ENCODE data around the gene PDCL2. TPM values are rescaled to one million over a fixed set of nuclear protein-coding genes. Genes with fewer than 3 reads are reported as not detected.
"Not testable (repeated sequence)": the region's sequence is repeated elsewhere in the genome, so short reads cannot be mapped to it uniquely, and the experiment has no call there.

The PDCL2 gene
- total and polyA plus RNA-seq, 2 of the 13 experiments (the other 11 are each of a cell fraction or from before 2014, with no cell fraction given): not detected

GRCh38 chr4:55582773-55583172 lies 9.3 kb downstream of the PDCL2 start:
- H3K9ac ChIP-seq (ENCODE audit: insufficient read depth, low read depth, low read length); DNase-seq (ENCODE audit: low spot score); H3K79me2 ChIP-seq (ENCODE audit: insufficient read depth, low read length); H4K20me1 ChIP-seq (ENCODE audit: insufficient read depth, low read length); H3K27ac ChIP-seq (ENCODE audit: extremely low read length, insufficient read depth, low read length); H3K4me1 ChIP-seq (ENCODE audit: insufficient read depth, low read length); POLR2A ChIA-PET; CTCF ChIA-PET (ENCODE audit: low intra/inter-chr PET ratio, low total read pairs); H3K9me3 ChIP-seq (ENCODE audit: low read length); H3K4me3 ChIP-seq (replicated peaks in 1 of 3; ENCODE audit: insufficient read depth in 1 of 3, low read depth in 2 of 3, low read length in 3 of 3); H2AFZ ChIP-seq (ENCODE audit: low read length); H3K36me3 ChIP-seq (replicated peaks in 1 of 2; ENCODE audit: control insufficient read depth in 1 of 2, insufficient read depth in 2 of 2, low read length in 2 of 2); intact Hi-C loops (cut with micrococcal nuclease; ENCODE audit: unreplicated experiment); ATAC-seq; BruUV-seq (replicated peaks); H3K27me3 ChIP-seq (ENCODE audit: control insufficient read depth in 1 of 2, insufficient read depth in 2 of 2, low read length in 2 of 2); in situ Hi-C loops (cut with HindIII; ENCODE audit: extremely low pct_ligation_motif_present, low pct_unique_long_range_greater_than_20kb); H3K4me2 ChIP-seq (ENCODE audit: low read depth, low read length): not testable (repeated sequence)
- 92% methylated on average over 2 of the region's 2 CpGs for WGBS (ENCODE audit: low lambda C conversion rate)
- peak; percentile 66 for FAIRE-seq

GRCh38 chr4:55578341-55579010 lies 13.6 kb downstream of the PDCL2 start:
- in situ Hi-C loops (cut with HindIII; ENCODE audit: extremely low pct_ligation_motif_present, low pct_unique_long_range_greater_than_20kb) (no loop called here), intact Hi-C loops (cut with micrococcal nuclease; ENCODE audit: unreplicated experiment) (no loop called here)
- Histone ChIP-seq H2AFZ (ENCODE audit: low read length) (no peak overlapping the region), H3K36me3 (replicated peaks in 1 of 2; ENCODE audit: control insufficient read depth in 1 of 2, insufficient read depth in 2 of 2, low read length in 2 of 2) (no peaks in the 10 kb centered on the region), H3K79me2 (ENCODE audit: insufficient read depth, low read length) (no peaks in the 10 kb centered on the region), H3K4me2 (ENCODE audit: low read depth, low read length) (no peak overlapping the region), H3K27ac (ENCODE audit: extremely low read length, insufficient read depth, low read length) (no peak overlapping the region), H3K9me3 (ENCODE audit: low read length) (peaks cover 11% of the 10 kb centered on the region), H4K20me1 (ENCODE audit: insufficient read depth, low read length) (no peaks in the 10 kb centered on the region), H3K27me3 (ENCODE audit: control insufficient read depth in 1 of 2, insufficient read depth in 2 of 2, low read length in 2 of 2) (peaks cover 0 to 3% of the 10 kb centered on the region in 2 experiments; a peak in 1 of 5 replicates), H3K4me1 (ENCODE audit: insufficient read depth, low read length) (no peaks in the 10 kb centered on the region), H3K4me3 (replicated peaks in 1 of 3; ENCODE audit: insufficient read depth in 1 of 3, low read depth in 2 of 3, low read length in 3 of 3) (no peak overlapping the region), H3K9ac (ENCODE audit: insufficient read depth, low read depth, low read length) (no peak overlapping the region)
- no peak for DNase-seq (ENCODE audit: low spot score)
- ChIA-PET CTCF (ENCODE audit: low intra/inter-chr PET ratio, low total read pairs) (no interaction called here), POLR2A (no interaction called here)
- no TSS peak for BruUV-seq (replicated peaks)
- ATAC-seq: no peak
- TF ChIP-seq KDM5A (IDR thresholded peaks at IDR 0.05; ENCODE audit: borderline replicate concordance, low read length) (no peak), ZNF382 (CRISPR knock-in tag; IDR thresholded peaks at IDR 0.05; ENCODE audit: borderline replicate concordance) (no peak), SCMH1 (CRISPR knock-in tag; IDR thresholded peaks at IDR 0.05; ENCODE audit: borderline replicate concordance) (no peak), ZMYM4 (CRISPR knock-in tag; IDR thresholded peaks at IDR 0.05) (no peak)
- FAIRE-seq: no peak
